NCI-H446 (cell line): ENCODE measurements around the gene NRROS.
"Not testable (repeated sequence)": the region's sequence is repeated elsewhere in the genome, so short reads cannot be mapped to it uniquely, and the experiment has no call there.

Source experiments
- DNase-seq, 2 experiments: peaks; one replicate each; lab custom pipeline; 2025; lab: John Stamatoyannopoulos, UW

NRROS gene

GRCh38 chr3:196624907-196625306, 14.6 kb upstream of the NRROS start:
- DNase-seq = no peak

GRCh38 chr3:196625331-196625730, 14.2 kb upstream of the NRROS start:
- DNase-seq = no peak

- DNase-seq = no peak
These were observed 11.6 kb upstream of the NRROS start for GRCh38 chr3:196627918-196628231.

- DNase-seq = no peak
These were observed 10.3 kb upstream of the NRROS start for GRCh38 chr3:196629228-196629627.

GRCh38 chr3:196631682-196632045, 7.8 kb upstream of the NRROS start:
- DNase-seq = no peak

- peak; percentile 72 to 88 for DNase-seq
These were observed 7.3 kb upstream of the NRROS start for GRCh38 chr3:196632046-196632751.

- DNase-seq = no peak
These were observed 5.8 kb upstream of the NRROS start for GRCh38 chr3:196633555-196634151.

GRCh38 chr3:196634224-196634623, 5.3 kb upstream of the NRROS start:
- no peak for DNase-seq

GRCh38 chr3:196634829-196635228, 4.7 kb upstream of the NRROS start:
- no peak for DNase-seq

- DNase-seq = no peak
These were observed 2.8 kb upstream of the NRROS start for GRCh38 chr3:196636369-196637349.

- not testable (repeated sequence) for DNase-seq
These were observed 1.6 kb upstream of the NRROS start for GRCh38 chr3:196637941-196638340.

- no peak for DNase-seq
These were observed 522 bp upstream of the NRROS start for GRCh38 chr3:196638861-196639482.

GRCh38 chr3:196640297-196641018, 964 bp downstream of the NRROS start:
- no peak for DNase-seq

- DNase-seq = no peak
These were observed 2.0 kb downstream of the NRROS start for GRCh38 chr3:196641333-196642054.

- DNase-seq = no peak
These were observed 2.9 kb downstream of the NRROS start for GRCh38 chr3:196642434-196642833.

GRCh38 chr3:196643201-196643749, 3.8 kb downstream of the NRROS start:
- DNase-seq = no peak

- DNase-seq = no peak
These were observed 4.3 kb downstream of the NRROS start for GRCh38 chr3:196643761-196644160.

GRCh38 chr3:196645096-196645495, 5.6 kb downstream of the NRROS start:
- no peak for DNase-seq

GRCh38 chr3:196645897-196646665, 6.6 kb downstream of the NRROS start:
- no peak for DNase-seq

GRCh38 chr3:196646666-196647216, 7.2 kb downstream of the NRROS start:
- no peak for DNase-seq
